ENCODE measurements around the gene ZNF273.
"Not testable (repeated sequence)": the region's sequence is repeated elsewhere in the genome, so short reads cannot be mapped to it uniquely, and the experiment has no call there.

ZNF273 gene

GRCh38 chr7:64902806-64903721, at the start of gene ZNF273:
ZNF273 (plus strand) TSS chr7:64903273; CDS start chr7:64903318, 45 bp downstream.
- DNase-seq = peak; percentile 84 to 93

GRCh38 chr7:64853679-64854078, 49.4 kb upstream of the ZNF273 start:
- no peak for DNase-seq

- DNase-seq = no peak
Observed at GRCh38 chr7:64854969-64855368, 48.1 kb upstream of the ZNF273 start.

GRCh38 chr7:64863021-64863420, 40.1 kb upstream of the ZNF273 start:
- no peak for DNase-seq

GRCh38 chr7:64863530-64863929, 39.5 kb upstream of the ZNF273 start:
- DNase-seq = not testable (repeated sequence)

GRCh38 chr7:64863969-64864368, 39.1 kb upstream of the ZNF273 start:
- no peak for DNase-seq

- DNase-seq = no peak
Observed at GRCh38 chr7:64867863-64868440, 35.1 kb upstream of the ZNF273 start.

GRCh38 chr7:64868499-64868898, 34.6 kb upstream of the ZNF273 start:
- DNase-seq = no peak

- DNase-seq = no peak
Observed at GRCh38 chr7:64869121-64869725, 33.9 kb upstream of the ZNF273 start.

GRCh38 chr7:64869912-64870562, 33.0 kb upstream of the ZNF273 start:
- DNase-seq = no peak

GRCh38 chr7:64870656-64871055, 32.4 kb upstream of the ZNF273 start:
- DNase-seq = no peak

- no peak for DNase-seq
Observed at GRCh38 chr7:64871761-64872160, 31.3 kb upstream of the ZNF273 start.

- no peak for DNase-seq
Observed at GRCh38 chr7:64872351-64873154, 30.5 kb upstream of the ZNF273 start.

- no peak for DNase-seq
Observed at GRCh38 chr7:64873155-64873500, 29.9 kb upstream of the ZNF273 start.

- no peak for DNase-seq
Observed at GRCh38 chr7:64873517-64873916, 29.6 kb upstream of the ZNF273 start.

GRCh38 chr7:64874114-64874513, 29.0 kb upstream of the ZNF273 start:
- DNase-seq = no peak

- no peak for DNase-seq
Observed at GRCh38 chr7:64874562-64875250, 28.4 kb upstream of the ZNF273 start.

GRCh38 chr7:64875258-64875657, 27.8 kb upstream of the ZNF273 start:
- no peak for DNase-seq

GRCh38 chr7:64875658-64876406, 27.2 kb upstream of the ZNF273 start:
- DNase-seq = no peak

GRCh38 chr7:64876792-64877713, 26.0 kb upstream of the ZNF273 start:
- DNase-seq = no peak
